SH-SY5Y (cell line): ENCODE results near the gene TNFAIP3.

Experiments used
- GATA2 ChIP-seq: IDR thresholded peaks from 2 replicates; pipeline ENCODE4 v1.6.1; 2011; ENCODE audit warnings: mild to moderate bottlenecking, low read depth, low read length
- GATA3 ChIP-seq: IDR thresholded peaks from 2 replicates; pipeline ENCODE4 v1.6.1; 2011; ENCODE audit warnings: low read depth, mild to moderate bottlenecking, low read length, moderate library complexity

DNA sequence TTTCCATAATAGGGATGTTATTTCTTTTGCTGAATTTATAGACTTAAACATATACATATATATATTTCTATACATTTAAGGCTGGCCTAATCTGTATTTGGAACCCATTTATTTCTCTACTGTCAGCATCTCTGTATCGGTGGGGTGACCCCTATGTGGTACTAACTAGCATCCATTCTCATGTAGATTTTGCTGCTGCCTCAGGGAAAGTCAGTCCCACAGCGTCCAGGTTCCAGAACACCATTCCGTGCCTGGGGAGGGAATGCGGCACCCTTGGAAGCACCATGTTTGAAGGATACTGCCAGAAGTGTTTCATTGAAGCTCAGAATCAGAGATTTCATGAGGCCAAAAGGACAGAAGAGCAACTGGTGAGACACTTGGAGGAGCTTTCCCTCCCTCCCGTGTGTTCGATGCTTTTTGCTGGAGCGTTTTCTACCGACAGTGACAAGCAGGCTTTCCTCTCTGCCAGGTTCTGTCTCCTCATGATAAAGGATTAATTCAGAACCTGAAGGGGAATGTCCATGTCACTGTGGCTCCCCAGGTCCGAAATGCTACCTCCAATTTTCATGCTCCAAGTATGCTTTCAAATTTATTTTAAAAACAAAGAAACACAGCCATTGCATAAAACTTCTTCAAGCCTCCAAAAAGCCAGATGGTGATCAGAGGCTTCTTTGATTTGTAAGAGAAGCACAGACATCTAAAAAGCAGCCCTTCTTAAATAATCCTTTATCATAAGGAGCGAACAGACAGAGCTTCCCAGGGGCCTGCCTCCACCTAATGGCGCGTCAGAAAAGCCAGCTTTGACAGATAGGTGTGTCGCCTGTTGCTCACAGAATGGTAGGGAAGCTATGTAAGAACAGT is 13.1 kb downstream of the TNFAIP3 start:
- TF ChIP-seq GATA3 (no peak), GATA2 (no peak)
